ENCODE results near the gene ZC3H18. TPM values are rescaled to one million over a fixed set of nuclear protein-coding genes. Genes with fewer than 3 reads are reported as not detected.

Gene ZC3H18
- total RNA-seq, 4 donors from 2014 or later, result 10.6 to 25.6 (median 17.8) TPM

DNA sequence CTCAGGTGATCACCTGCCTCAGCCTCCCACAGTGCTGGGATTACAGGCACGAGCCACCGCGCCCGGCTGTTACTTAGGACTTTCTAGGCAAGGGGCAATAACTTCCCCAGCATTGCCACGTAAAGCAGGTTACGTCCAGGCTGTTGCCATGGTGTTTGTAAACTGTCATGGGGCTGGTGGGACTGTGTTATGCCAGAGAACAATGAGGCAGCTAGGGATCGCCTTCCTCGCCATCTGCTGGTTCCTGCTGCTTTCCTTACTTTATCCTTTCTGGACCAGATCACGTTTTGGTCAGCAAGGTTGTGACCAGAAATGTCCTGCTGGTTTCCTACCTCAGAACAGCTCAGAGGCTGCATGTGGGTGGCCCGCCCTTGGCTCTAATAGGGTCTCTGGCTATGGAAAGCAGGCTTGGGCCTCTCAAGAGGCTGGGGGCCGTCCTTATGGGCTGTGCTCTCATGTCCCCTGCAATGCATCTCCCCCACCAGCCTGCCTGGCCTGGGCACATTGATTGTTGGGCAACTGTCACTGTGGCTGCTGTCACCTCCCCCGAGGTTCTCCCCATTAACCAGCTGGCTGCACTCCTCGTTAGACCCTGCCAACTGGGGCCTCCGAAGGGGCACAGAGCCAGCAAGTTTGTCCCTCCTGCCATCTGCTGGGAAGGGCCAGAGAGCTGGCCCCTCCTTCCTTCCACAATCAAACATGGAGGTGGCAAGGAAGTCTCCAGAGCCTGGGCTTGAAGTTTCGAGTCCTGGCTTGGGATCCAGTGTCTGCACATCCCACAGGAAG lies 28.2 kb upstream of the ZC3H18 start:
- TF ChIP-seq, protein P1, sequence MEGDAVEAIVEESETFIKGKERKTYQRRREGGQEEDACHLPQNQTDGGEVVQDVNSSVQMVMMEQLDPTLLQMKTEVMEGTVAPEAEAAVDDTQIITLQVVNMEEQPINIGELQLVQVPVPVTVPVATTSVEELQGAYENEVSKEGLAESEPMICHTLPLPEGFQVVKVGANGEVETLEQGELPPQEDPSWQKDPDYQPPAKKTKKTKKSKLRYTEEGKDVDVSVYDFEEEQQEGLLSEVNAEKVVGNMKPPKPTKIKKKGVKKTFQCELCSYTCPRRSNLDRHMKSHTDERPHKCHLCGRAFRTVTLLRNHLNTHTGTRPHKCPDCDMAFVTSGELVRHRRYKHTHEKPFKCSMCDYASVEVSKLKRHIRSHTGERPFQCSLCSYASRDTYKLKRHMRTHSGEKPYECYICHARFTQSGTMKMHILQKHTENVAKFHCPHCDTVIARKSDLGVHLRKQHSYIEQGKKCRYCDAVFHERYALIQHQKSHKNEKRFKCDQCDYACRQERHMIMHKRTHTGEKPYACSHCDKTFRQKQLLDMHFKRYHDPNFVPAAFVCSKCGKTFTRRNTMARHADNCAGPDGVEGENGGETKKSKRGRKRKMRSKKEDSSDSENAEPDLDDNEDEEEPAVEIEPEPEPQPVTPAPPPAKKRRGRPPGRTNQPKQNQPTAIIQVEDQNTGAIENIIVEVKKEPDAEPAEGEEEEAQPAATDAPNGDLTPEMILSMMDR (IDR thresholded peaks at IDR 0.05), result no peak
- ATAC-seq (ENCODE audit: low FRiP score) (no peak), DNase-seq (ENCODE audit: low spot score) (no peak)

GRCh38 chr16:88543230-88543813 lies 26.9 kb upstream of the ZC3H18 start:
- ATAC-seq (ENCODE audit: low FRiP score), result no peak
- TF ChIP-seq, protein P1 (IDR thresholded peaks at IDR 0.05), result no peak
- no peak for DNase-seq (ENCODE audit: low spot score)

GRCh38 chr16:88545781-88546180 lies 24.4 kb upstream of the ZC3H18 start:
- no peak for ATAC-seq (ENCODE audit: low FRiP score)
- no peak for DNase-seq (ENCODE audit: low spot score)
- TF ChIP-seq, protein P1 (IDR thresholded peaks at IDR 0.05), result no peak

- TF ChIP-seq, protein P1 (IDR thresholded peaks at IDR 0.05), result no peak
- ATAC-seq (ENCODE audit: low FRiP score), result no peak
- no peak for DNase-seq (ENCODE audit: low spot score)
Measured at GRCh38 chr16:88548131-88548874, 21.9 kb upstream of the ZC3H18 start.

GRCh38 chr16:88548985-88549384 lies 21.2 kb upstream of the ZC3H18 start:
- no peak for ATAC-seq (ENCODE audit: low FRiP score)
- DNase-seq (ENCODE audit: low spot score), result no peak
- TF ChIP-seq, protein P1 (IDR thresholded peaks at IDR 0.05), result no peak

DNA sequence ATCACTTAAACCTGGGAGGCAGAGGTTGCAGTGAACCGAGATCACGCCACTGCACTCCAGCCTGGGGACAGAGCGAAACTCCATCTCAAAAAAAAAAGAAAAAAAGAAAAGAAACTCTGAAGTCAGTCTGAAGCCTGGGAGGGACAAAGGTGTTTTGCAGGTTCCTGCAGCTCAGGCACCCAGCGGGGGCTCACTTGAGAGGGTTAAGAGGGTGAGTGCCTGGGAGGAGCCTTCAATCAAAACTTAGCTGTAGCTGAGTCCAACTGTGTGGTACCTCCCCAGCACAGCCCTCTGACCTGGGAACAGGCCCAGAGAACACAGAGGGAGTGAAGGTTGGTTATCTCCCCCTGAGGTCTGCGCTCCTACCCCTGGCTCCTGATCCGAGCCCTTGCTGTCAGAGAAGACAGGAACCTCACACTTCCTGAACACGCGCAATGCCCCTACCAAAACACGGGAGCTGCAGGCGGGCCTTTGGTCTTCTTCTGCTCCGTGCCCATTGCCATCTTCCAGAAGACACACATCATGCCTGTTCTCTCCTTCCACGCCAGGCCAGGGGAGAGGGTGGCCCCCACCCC lies 20.4 kb upstream of the ZC3H18 start:
- TF ChIP-seq, protein P1 (IDR thresholded peaks at IDR 0.05), result no peak
- no peak for DNase-seq (ENCODE audit: low spot score)
- ATAC-seq (ENCODE audit: low FRiP score), result peak; percentile 21

Measured in omental fat pad (tissue), 4 donors.